HG02970 (cell line): Measurements from ENCODE around the gene KLHDC9.
"Not testable (repeated sequence)": the region's sequence is repeated elsewhere in the genome, so short reads cannot be mapped to it uniquely, and the experiment has no call there.

ENCODE experiments used
- ATAC-seq: cut with Tn5 transposase; IDR thresholded peaks from one replicate; pipeline ENCODE4 v1.9.1; 2021; ENCODE audit warnings: mild to moderate bottlenecking, moderate library complexity, moderate number of reproducible peaks; ENCODE audit not compliant: unreplicated experiment, low FRiP score

Gene KLHDC9

DNA sequence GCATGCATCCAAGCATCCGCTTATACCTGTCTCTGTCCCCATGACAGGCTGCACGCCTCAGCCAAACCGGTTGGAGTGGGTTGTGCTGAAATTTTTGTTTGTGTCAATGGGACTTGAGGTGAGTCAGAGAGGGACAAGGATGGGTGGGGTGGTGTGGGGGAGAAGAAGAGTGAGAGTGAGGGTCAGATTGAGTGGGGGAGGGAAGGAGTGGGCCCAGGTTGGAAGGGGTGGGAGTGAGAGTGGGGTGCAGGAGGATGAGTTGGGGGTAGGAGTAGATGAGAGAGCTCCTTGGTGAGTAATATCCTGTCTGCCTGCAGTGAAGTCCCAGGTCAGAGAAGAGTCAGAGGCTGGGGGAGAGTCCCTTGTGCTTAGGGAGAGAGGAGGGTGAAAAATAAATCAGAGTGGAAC lies 5.5 kb upstream of the KLHDC9 start:
- ATAC-seq, result no peak

DNA sequence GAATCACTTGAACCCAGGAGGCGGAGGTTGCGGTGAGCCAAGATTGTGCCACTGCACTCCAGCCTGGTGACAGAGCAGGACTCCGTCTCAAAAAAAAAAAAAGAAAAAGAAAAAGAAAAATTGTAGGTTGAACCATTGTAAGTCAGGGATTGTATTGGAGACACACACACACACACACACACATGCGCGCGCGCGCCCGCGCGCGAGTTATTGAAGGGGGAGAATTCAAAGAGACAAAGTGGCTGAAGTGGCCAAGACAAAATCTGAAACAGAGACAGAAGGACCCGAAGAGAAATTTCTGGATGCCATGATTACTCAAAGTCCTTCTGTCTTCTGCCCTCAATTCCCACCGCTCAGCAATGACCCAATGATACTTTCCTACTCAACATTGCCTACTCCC lies 3.7 kb upstream of the KLHDC9 start:
- ATAC-seq, result no peak

DNA sequence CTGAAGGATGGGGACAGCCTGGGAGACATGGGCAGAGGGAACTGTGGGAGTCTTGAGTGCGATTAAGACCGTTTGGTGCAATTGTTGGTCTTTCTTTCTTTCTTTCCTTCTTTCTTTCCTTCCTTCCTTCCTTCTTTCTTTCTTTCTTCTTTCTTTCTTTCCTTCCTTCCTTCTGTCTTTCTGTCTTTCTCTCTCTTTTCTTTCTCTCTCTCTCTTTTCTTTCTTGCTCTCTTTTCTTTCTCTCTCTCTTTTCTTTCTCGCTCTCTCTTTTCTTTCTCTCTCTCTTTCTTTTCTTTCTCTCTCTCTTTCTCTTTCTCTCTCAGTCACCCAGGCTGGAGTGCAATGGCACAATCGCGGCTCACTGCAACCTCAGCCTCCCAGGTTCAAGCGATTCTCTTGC lies 2.9 kb upstream of the KLHDC9 start:
- no peak for ATAC-seq

DNA sequence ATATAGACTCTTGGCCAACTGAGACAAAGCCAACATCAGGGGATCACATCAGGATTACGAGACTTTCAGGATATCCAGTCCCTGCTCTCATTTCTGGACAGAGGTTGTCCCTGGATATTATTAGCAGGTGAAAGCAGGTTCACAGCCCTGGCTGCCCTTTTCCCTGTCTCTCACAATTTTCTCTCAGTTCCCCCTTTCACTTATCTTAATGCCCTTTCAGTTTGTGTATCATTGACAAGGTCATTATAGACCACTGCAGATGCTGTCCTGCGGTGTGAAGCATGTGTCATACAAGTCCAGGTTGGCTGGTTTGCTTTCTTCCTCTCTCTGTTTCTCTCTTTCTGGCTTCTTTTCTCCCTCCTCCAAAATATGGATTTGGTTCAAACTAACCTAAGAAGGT lies 2.1 kb upstream of the KLHDC9 start:
- ATAC-seq, result no peak

DNA sequence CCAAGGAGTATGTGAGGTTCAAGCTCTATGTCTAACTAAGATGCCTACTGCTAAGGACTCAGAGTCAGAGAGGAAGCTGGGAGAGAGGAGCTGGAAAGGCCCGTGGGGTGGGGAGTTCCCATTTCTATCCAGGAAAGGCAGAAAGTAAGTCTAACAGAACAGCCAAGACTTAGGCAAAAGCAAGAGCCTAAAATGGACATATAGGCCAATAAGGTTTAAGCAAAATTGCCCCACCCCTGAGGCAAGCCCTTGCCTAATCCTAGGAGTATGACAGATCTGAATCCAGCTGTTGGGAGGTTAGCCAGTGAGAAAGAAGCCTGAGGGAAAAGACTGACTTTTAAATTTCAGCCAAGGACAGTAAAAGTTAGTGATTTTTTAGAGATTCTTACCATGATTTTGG lies 1.6 kb upstream of the KLHDC9 start:
- no peak for ATAC-seq

DNA sequence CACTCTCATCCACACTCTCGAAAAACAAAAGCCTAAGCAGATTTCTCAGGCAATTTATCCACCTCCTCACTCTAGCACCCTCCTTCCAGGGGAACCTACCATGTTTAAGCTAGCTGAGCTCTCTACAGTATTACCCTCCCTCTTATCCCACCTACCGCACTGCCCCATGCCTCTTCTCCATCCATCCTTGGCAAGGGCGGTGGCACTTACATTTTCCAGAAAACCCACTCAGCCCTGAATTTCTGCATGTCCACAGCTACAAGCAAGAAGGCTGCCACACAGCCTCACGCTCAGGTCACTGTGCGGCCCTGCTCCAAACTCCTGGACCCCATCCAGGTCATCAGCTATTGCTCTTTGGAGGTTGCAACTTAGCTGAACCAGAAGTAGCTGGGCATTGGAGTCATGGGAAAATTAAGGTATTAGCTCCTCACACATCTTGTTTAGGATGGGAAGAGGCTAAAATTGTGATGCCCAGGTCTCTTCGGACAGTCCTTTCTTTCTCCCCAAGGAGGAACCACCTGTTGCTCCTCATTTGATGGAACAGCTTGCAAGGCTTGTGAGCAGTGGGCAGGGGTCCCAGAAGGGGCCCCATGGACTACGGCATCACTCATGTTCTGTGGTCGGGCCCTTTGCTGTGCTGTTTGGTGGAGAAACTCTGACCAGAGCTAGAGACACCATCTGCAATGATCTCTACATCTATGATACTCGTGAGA lies 1.1 kb downstream of the KLHDC9 start:
- no peak for ATAC-seq

DNA sequence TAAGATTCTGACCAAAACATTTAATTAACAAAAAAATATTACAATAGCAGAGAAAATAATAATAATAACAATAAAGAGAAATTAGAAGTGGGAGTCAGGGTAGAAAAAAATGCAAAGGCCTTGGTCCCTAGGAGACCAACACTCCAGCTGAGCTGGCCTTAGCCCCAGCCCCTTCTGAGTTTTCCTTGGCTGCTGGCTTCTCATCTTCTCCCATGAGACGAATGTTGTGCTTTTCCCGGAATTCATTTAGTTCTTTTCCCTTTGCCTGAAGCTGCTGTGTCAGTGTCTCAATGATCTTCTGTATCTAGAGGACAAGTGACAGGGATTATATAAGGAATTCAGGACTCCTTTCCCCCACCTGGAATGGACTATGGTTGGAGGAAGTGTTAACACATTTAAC lies 2.4 kb downstream of the KLHDC9 start:
- ATAC-seq, result no peak

DNA sequence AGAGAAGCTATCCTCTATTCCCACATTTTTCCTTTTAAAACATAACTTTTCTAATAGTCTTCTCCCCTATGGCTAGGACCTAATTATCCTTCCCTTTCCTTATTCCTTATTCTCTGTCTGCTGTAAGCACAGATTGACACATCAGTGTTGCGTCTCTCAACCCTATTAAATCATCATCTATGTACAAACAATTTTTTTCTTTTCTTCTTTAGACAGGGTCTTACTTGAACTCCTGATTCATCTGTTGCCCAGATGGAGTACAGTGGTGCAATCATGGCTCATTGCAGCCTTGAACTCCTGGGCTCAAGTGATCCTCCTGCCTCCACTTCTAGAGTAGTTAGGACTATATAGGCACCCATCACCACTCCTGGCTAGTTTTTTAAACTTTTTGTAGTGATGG lies 8.3 kb downstream of the KLHDC9 start:
- ATAC-seq, result no peak

DNA sequence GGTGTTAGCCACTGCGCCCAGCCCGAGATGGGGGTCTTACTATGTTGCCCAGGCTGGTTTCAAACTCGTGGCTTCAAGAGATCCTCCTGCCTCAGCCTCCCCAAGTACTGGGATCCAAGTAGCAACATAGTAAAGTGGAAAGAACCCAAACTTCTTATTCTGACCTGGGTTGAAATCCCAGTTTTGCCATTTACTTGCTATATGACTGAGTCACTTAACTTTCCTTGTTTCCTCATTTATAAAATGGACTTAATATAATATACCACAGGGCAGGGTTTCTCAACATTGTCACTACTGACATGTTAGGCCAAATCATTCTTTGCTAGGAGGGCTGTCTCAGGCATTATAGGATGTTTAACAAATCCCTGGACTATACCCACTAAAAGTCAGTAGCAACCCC lies 13.0 kb downstream of the KLHDC9 start:
- no peak for ATAC-seq

DNA sequence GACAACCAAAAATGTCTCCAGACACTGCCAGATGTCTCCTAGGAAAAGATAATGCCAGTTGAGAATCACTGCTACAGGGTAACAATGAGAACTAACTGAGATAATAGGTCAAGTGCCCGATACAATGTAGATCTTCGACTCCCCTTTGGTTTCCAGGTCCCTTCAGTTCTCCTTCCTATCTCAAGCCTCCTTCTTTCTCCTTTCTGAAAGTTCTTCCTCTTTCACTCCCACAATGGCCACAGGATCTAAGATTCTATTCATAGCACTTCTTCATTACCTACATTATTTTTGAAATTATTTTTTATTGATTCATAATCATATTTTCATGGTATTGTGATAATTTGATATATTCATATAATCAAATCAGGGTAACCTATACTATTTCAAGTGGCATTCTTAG lies 13.4 kb downstream of the KLHDC9 start:
- ATAC-seq, result no peak

DNA sequence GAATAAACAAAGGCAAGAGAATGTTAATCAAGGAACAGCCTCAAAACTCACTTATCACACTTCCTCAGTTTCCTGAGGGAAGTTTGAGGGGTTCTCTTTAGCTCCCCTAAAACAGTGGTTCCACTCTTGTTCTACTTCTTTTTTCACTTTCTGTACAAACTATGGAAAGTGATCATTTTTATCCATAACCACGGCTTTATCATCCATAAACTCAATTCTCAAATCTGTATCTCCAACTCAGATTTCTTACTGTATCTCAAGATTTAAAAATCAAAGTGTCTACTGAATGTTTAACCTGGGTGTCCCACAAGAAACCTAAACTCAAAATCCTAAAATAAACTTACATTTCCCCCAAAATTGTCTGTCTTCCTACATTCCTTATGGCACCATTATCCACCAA lies 15.8 kb downstream of the KLHDC9 start:
- ATAC-seq, result no peak

DNA sequence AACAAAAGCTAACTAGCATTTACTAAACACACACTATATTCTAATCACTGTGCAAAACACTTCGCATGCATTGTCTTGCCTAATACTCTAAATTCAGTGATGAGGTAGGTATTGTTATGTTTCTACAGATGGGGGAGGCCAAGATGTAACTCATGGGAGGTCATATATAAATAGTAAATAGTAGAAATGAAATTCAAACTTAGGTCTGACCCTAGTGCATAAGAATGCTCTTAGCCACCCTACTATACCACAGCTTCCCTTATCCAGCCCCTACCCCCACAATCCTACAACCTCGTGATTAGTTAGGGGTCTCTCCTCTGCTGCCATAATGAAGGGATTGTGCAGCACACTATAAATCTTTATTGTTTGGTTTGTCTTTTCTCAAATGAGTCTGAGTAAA lies 16.4 kb downstream of the KLHDC9 start:
- no peak for ATAC-seq

DNA sequence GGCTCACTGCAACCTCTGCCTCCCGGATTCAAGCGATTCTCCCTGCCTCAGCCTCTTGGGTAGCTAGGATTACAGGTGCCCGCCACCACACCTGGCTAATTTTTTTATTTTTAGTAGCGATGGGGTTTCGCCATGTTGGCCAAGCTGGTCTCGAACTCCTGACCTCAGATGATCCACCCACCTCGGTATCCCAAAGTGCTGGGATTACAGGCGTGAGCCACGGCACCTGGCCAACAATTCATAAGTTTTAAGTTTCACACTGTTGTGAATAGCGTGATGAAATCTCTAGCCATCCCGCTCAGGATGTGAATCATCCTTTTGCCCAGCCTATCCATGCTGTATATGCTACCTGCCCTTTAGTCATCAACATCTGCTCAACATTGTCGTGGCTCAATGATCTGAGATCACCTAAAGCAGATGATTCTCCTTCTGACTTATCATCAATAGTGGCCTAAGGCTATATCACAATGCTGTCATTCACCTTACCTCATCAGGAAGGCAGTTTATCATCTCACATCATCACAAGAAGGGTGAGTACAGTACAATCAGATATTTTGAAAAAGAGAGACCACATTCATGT lies 17.1 kb downstream of the KLHDC9 start:
- ATAC-seq, result no peak

DNA sequence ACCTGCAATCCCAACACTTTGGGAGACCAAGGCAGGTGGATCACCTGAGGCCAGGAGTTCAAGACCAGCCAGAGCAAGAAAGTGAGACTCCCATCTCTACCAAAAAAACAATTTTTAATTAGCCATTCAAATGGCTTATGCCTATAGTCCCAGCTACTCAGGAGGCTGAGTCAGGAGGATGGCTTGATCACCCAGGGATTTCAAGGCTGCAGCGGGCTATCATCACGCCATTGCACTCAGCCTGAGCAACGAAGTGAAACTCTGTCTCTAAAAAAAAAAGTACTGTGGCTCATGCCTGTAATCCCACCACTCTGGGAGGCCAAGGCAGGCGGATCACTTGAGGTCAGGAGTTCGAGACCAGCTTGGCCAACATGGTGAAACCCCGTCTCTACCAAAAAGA lies 17.8 kb downstream of the KLHDC9 start:
- not testable (repeated sequence) for ATAC-seq

DNA sequence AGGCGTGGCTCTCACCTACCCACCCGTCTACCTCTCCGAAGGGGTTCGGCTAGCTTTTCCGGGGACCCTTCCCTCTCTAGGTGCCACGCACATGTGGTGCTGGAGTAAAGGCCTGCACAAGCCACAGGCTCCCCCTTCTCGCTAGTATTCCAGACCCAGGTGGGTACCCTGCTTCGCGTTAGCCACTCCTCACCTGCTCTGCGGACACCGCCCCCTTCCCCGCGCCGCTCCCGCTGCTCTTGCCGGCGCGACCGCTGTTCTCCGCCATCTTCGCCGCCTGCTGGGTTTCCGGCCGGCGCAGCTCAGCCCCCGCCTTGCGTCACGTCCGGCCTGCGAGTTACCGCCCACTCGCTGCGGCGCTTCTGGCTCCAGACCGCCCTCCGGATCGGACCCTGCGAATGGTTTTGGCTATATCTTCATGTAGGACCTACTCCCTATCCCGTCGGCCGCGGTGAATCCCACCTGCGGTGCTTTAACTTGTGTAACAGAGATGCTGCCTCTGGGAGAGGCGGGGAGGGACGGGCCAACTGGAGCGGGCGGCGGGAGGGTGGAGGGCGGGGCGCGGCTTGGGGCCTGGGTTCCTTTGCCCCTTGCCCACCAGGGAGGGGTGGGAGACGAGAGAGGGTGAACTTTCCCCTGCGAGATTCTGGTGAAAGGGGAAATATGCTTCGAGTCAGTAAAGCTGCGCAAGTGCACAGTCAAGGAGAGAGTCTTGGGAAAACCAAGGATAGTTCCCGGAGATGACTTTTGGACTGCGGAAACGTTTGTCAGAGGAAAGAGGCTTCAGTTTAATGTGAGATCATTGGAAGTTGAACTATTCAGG lies 19.8 kb downstream of the KLHDC9 start, which contains the start of the genes NIT1 and PFDN2:
Gene NIT1, plus strand, starts transcription at position 347 of the 823 bp plus-strand sequence. Its CDS starts 72 bp downstream, at position 419.
Gene PFDN2, minus strand, starts transcription at position 279 of the 823 bp plus-strand sequence. Its CDS starts 11 bp downstream, at position 268.
- peak; percentile 63 for ATAC-seq

DNA sequence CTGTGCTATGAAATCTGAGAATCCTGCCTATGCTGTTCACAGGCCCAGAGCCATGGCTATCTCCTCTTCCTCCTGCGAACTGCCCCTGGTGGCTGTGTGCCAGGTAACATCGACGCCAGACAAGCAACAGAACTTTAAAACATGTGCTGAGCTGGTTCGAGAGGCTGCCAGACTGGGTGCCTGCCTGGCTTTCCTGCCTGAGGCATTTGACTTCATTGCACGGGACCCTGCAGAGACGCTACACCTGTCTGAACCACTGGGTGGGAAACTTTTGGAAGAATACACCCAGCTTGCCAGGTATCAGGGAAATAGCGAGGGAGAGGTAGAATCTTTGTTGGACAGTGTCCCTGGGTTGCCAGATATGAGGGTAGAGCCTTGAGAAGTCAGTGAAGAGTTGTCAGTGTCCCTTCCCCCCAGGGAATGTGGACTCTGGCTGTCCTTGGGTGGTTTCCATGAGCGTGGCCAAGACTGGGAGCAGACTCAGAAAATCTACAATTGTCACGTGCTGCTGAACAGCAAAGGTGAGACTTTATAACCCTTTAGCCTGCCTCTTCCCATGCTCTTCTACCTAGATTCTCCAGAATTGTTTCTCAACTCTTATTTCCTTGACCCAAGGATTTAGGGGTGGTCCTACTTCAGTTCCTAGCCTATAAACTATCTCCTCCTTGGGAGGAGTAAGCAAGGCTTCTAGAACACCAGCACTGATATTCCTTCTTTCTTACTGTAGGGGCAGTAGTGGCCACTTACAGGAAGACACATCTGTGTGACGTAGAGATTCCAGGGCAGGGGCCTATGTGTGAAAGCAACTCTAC lies 21.1 kb downstream of the KLHDC9 start:
- no peak for ATAC-seq

DNA sequence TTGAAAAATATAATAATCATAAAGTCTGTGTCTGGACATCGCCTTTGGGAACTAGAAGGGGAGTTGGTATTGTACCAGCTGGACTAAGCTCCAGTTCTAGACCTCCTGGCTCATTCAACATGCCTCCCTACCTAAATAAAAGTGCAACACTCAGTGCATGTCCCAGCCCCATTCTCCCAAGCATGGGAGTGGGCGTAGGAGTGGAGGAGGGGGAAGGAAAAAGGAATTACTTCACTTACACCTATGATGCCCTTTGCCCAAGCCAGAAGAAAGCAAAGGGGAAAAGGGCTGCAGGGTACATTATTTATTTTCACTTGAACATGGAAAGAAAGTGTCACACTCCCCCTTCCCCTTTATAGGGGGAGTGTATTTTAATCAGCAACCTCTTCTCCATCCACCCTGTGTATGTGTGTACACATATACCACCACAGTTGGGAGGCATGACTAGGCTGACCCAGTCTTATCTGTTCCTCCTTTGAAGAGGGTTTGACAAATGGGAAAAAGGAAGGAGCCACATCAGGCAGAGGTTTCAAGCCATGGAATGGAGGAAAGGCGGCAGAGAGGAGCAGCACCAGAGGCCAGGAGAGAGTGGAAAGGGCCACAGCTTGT lies 23.0 kb downstream of the KLHDC9 start:
- no peak for ATAC-seq

DNA sequence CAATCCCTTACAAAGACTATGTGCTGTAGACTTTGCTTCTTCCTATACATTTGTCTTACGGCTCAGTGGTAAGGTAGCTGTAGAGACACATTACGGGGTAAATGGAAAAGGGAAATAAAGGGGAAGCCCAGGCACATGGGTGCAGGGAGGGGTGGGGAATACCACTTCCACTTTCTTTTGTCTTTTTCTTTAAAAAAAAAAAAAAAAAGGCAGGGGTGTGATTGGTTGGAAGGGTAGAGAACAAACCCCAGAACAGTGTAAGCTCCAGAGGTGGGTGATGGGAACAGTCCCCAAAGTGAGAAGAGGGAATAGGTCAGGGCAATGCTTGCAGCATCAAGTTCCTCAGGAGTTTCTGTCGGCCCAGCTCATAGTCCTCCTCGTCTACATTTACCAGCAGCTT lies 23.7 kb downstream of the KLHDC9 start:
- no peak for ATAC-seq

DNA sequence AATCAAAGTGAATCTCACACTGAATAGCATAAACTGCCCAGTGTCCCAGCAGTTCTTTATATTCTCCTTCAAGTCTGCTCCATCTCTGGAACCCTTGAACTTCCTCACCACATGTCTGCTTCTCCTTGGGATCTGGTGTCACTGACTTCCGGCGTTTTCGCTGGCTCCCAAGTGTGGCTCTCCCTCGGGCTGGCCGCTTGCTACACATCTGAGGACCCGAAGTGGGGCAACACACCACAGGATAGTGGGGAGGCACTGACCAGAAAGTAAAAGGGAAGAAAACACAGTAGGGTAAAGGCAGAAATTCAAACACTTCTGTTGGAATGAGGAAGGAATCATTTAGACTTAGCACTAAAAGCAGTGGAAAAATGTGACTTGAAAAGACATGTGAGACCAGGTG lies 24.8 kb downstream of the KLHDC9 start:
- ATAC-seq, result no peak

DNA sequence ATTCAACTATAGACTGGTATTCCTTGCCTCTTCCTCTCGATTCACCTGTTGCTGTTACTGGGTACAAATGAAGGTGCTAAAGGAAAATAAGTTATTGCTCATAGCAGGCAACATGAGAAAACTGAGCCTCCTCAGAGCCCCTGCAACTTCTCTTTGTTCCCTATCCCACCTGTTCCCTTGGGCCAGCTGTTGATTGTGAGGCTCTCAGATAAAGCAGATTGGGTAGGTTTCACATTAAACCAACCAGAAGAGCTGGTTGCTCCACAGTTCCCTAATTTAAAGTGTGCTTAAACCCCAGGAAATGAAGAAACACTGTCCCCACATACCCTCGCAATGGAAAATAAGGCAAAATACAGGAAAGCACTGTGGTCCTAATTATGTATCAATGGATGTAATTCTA lies 29.5 kb downstream of the KLHDC9 start:
- ATAC-seq, result no peak
